HG02938 (cell line): ENCODE data around the gene CHML.
A peak's percentile ranks its signal among the peaks of the same experiment; 100 is the strongest.

Experiments
- ATAC-seq: cut with Tn5 transposase; IDR thresholded peaks from one replicate; pipeline ENCODE4 v1.9.1; 2021; ENCODE audit warnings: mild to moderate bottlenecking, moderate library complexity; ENCODE audit not compliant: unreplicated experiment

The CHML gene

GRCh38 chr1:241646201-241646600 is 6.0 kb upstream of the CHML start:
- ATAC-seq = no peak

- ATAC-seq = no peak
Observed at GRCh38 chr1:241645199-241645598, 5.0 kb upstream of the CHML start.

GRCh38 chr1:241644259-241644658 is 4.1 kb upstream of the CHML start:
- no peak for ATAC-seq

GRCh38 chr1:241642593-241642944 is 2.4 kb upstream of the CHML start:
- ATAC-seq = no peak

- ATAC-seq = no peak
Observed at GRCh38 chr1:241641773-241642592, 1.8 kb upstream of the CHML start.

GRCh38 chr1:241640867-241641622 is 876 bp upstream of the CHML start:
- no peak for ATAC-seq

- ATAC-seq = peak; percentile 66
Observed at GRCh38 chr1:241639623-241640148, 483 bp downstream of the CHML start.

GRCh38 chr1:241638909-241639622 is 1.1 kb downstream of the CHML start:
- no peak for ATAC-seq

- ATAC-seq = no peak
Observed at GRCh38 chr1:241638099-241638682, 2.0 kb downstream of the CHML start.

- ATAC-seq = no peak
Observed at GRCh38 chr1:241637604-241638003, 2.6 kb downstream of the CHML start.

- no peak for ATAC-seq
Observed at GRCh38 chr1:241637046-241637590, 3.1 kb downstream of the CHML start.

- no peak for ATAC-seq
Observed at GRCh38 chr1:241636291-241636690, 3.9 kb downstream of the CHML start.

GRCh38 chr1:241635556-241636152 is 4.5 kb downstream of the CHML start:
- ATAC-seq = no peak

GRCh38 chr1:241632987-241633386 is 7.2 kb downstream of the CHML start:
- no peak for ATAC-seq

GRCh38 chr1:241631674-241632073 is 8.5 kb downstream of the CHML start:
- ATAC-seq = no peak

GRCh38 chr1:241630899-241631298 is 9.3 kb downstream of the CHML start:
- ATAC-seq = no peak

- ATAC-seq = no peak
Observed at GRCh38 chr1:241630476-241630875, 9.7 kb downstream of the CHML start.

GRCh38 chr1:241630005-241630404 is 10.2 kb downstream of the CHML start:
- no peak for ATAC-seq

GRCh38 chr1:241627453-241628259 is 12.5 kb downstream of the CHML start:
- ATAC-seq = peak; percentile 94

GRCh38 chr1:241624935-241625334 is 15.2 kb downstream of the CHML start:
- no peak for ATAC-seq
